NK-92 treated with Interleukin-12 subunit alpha and Interleukin-12 subunit beta, amount 100 ng/mL, for 24 hours (cell line): ENCODE measurements around the gene MCC.

ENCODE experiments used
- DNase-seq: peaks from one replicate; lab custom pipeline; 2025; lab: John Stamatoyannopoulos, UW

MCC gene

GRCh38 chr5:113142186-113142585 is 346.1 kb downstream of the MCC start:
- no peak for DNase-seq

DNA sequence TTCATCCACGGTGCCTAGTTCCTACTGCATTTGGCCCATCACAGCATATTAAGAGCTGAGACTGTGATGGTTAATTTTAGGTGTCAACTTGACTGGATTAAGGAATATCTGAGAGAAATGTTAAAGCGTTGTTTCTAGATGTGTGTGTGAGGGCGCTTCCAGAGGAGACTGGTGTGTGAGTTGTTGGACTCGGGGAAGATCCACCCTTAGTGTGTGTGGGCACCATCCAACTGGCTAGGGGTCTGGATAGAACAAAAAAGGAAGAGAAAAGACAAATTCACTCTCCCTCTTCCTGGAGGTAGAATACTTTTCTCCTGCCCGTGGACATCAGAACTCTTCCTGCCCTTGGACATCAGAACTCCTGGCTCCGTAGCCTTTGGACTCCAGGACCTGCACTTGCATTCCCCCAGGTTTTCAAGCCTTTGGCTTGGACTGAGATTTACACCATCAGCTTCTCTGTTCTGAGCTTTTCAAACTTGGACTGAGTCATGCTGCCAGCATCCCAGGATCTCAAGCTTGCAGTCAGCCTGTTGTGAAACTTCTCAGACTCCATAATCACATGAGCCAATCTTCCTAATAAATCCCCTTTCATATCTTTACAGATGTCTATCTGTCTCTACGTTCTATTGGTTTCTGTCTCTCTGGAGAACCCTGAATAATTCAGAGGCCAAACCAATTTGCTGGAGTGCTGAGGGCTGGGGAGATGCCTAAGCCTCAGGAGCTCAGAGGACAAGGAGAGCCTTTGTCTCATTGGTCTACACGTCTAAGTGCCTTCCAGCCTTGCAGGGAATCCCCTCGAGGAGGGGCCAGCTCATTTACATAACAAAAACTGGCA is 347.2 kb downstream of the MCC start:
- DNase-seq, result no peak

- no peak for DNase-seq
These were observed 354.9 kb downstream of the MCC start for GRCh38 chr5:113133211-113133975.

DNA sequence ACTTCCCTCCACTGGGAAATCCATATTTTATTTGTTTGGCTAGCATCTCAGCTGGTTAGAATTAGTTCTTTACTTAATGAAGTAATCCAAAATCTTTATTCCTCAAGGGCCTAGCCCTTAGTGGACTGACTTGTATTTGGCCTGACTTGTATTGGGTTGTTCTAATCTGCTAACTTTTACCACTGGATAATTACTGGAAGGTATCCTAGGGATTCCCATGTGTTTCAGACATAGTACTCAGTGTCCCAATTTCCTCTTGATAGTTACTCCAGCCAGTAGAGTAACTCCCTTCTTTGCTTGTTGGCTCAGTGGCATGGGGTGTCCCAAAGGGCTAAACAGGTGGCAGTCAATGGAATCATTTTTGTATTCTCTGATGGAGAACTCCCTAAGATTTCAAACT is 355.7 kb downstream of the MCC start:
- no peak for DNase-seq

DNA sequence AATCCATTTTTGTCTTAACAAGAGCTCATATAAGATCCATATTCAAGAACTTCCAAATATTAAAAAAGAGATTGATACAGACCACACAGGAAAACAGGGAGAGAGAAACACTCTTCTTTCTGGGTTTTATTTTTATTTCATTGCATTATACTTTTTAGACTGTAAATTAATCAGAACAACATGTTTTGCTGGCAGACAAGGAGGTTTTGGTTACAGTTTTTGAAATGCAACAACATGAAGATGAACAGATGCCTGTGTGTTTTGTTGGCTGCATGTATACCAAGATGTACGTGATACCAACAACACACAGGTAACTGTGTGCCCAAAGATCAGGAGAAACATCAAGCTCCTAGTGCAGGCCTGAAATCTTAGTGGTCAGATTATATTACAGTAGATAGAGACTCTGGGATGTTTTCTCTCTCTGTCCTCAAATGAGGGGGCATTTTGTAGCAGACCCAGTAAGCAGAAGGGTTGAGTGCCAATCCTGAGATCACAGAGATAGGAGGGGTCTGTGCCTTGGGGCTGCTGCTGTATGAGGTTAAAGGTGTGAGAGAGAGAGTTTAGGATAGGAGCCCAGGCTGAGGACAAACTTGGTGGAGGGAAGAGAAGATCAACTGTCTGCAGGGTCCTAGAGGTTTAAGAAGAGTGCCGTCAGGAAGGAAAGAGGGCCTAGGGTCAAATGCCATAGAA is 359.5 kb downstream of the MCC start:
- no peak for DNase-seq

- no peak for DNase-seq
These were observed 360.2 kb downstream of the MCC start for GRCh38 chr5:113128082-113128481.

GRCh38 chr5:113127021-113127420 is 361.2 kb downstream of the MCC start:
- no peak for DNase-seq

DNA sequence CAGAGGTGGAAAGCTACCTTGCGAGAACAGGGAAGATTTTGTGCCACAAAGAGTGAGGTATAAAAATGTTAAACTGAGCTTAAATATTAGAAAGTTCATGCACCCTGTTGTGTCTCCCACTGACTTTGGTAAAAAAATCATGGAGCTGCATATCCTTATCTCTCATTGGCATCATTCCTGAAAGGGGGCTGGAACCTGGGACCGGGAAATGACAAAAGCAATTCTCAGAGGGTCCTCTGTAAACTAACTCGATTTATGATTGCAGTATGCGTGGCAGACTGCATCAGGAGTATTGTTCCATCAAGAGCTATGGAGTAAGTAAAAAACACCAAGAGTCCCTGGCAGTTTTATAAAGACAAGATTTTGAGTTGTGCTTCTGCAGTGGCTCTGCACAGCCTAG is 362.9 kb downstream of the MCC start:
- no peak for DNase-seq

GRCh38 chr5:113124914-113125313 is 363.3 kb downstream of the MCC start:
- DNase-seq, result no peak

DNA sequence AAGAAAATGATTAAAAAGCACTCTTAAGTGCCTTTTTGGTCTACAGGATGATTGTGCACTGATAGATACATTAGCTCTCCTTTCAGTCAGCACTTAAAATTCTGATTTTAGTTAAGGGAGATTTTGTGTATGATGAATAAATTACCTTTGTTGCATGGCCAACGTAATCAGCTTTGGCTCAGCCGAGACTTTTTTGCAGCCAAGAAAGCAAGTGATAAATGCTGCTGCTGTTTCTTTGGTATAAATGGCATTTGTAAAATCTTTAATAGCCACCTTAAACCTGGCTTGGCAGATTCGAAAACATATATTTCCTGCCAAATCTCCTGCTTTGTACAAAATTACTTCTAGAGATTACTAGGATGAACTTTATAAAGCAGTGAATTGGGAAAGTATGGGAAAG is 364.0 kb downstream of the MCC start:
- DNase-seq, result no peak

DNA sequence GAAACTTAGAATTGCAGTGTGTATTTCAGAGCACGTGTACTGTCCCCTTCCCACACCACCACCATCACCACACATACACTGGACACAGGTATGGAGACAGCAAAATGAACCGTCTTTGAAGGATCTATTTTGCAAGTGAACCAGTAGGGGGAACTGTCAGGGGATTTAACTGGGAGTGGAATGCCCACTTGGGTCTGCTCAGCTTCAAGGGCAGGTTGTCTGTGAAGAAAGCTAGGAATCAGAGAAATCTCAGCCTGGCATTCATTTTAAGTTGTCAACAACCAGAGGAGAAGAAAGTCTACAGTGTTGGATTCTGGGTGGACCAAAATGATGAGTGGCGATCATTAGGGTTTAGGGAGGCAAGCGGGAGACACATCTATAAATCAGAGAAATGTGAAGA is 364.6 kb downstream of the MCC start:
- no peak for DNase-seq

DNA sequence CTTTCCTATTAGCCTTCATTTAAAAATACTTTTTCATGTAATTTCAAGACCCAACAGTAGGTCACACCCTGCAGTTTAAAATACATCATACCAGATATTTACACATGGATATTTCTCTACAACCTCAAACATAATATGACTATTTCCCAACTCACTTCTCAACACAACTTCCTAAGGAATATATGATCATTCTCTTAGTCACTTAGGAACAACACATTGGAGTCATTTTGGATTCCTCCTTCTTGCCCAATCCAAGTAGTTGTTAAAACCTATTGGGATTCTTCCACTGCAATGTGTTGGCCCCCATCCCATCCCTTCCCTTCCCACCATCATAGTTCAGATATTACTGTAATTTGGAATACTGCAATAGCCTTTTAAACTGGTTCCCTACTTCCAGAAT is 366.2 kb downstream of the MCC start:
- DNase-seq, result no peak

DNA sequence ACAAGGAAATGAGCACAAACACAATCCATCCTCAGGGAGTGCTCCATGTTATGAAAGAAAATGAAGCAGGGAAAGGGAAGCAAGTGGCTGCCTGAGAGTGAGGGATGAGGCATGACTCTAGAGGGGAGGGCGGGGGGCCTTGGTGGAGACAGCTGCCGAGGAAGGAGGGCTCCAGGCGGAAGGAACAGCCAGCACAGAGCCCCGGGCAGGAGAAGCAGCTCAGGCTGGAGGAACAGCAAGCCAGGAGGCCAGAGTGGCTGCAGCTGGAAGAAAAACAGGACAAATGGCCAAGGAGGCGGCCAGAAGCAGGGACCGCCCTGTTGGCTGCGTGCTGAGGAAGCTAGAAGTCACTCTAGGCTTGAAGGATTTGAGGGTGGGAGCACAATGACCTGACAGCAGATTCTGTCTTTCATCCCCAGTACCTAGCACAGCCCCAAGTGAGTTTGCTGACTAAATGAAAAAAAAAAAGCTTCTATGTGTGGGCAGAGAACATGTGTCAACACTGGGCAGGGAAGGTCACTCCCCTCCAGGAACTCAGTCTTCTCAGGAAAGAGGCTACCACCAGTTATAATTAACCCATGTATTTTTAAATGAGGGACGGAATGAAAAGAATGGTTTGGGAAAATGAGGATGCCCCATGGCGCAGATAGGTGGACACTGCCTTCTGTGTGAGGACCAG is 368.9 kb downstream of the MCC start:
- no peak for DNase-seq

DNA sequence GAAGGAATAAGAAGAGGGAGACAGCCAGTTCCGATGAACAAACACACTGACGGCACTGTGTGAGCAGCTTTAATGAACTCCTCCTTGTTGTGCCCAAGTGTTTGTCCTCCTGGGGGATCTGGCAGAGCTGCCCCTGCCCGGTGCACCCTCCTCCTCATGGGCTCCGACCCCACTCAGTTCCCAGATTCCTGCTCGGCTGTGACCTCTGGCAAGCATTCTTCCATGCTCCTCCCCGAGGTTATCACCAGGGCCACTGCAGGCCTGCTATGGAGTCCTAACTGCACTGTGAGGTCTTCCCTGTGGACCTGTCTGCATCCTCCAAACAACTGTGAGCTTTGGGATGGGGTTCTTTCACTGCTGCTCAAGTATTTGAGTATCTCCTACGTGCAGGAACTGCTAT is 369.5 kb downstream of the MCC start:
- DNase-seq, result no peak

GRCh38 chr5:113118298-113118697 is 370.0 kb downstream of the MCC start:
- no peak for DNase-seq

DNA sequence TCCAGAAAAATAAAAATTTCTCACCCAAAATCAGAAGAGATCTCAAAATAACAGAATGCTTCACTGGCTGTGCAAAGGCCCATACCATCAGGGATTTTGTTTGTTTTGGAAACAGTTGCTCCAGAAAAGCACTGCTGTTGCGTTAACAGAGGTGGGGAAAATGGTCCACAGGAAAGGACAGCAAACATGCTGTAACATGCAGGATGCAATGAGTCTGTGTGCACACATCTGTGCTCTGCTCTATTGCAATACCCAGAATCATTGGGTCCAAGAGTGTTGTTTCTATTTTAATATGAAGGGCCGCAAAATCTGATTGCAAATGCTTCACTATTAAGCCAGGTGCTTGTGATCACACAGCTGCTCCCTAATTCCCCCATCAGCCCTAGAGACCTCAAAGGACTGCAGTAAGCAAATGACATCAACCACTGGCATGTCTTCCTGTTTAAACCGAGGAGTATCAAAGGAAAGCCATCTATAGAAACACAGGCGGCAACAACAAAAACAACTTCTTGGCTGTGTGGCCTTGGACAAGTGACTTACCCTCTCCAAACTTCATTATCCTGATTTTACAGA is 370.6 kb downstream of the MCC start:
- no peak for DNase-seq

- no peak for DNase-seq
These were observed 372.3 kb downstream of the MCC start for GRCh38 chr5:113115956-113116355.

GRCh38 chr5:113115061-113115460 is 373.2 kb downstream of the MCC start:
- DNase-seq, result no peak

- DNase-seq, result no peak
These were observed 373.7 kb downstream of the MCC start for GRCh38 chr5:113114559-113114958.

- no peak for DNase-seq
These were observed 375.8 kb downstream of the MCC start for GRCh38 chr5:113112435-113112834.

DNA sequence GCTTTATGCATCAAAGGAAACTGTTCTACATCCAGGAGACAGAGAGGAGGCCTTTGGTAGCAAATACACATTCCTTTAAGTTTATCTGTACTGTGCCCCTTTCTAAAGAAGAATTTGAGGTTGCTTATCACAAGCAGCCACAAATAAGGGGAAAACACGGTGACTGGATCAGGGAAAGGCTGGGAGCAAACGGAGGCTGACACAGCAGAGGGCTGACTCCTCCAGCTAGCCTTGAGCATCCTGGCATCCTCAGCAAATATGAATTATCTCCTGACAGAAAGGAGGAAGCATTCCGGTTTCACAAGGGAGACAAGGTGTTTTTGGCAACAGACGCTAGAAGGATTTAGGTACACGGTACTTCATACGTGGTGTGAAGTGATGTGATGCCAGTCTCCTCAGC is 378.1 kb downstream of the MCC start:
- DNase-seq, result no peak

DNA sequence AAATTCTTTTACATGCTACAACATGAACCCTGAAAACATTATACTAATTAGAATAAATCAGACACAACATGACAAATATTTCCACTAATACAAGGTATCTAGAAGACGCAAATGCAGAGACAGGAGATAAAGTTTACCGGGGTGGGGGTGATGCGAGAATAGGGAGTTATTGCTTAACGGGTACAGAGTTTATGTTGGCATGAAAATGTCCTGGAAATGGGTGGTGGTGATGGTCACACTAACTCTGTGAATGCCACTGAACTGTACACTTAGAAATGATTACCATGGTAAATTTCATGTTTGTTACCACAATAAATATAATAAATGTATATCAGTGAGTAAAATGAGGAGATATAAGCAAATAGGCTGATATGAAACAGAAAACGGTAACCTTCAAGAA is 378.9 kb downstream of the MCC start:
- DNase-seq, result no peak
